Umbilical cord (tissue), 2 donors: Measurements from ENCODE around the gene RCAN2. TPM values are rescaled to one million over a fixed set of nuclear protein-coding genes. Genes with fewer than 3 reads are reported as not detected.
A peak's percentile ranks its signal among the peaks of the same experiment; 100 is the strongest.
"Not testable (repeated sequence)": the region's sequence is repeated elsewhere in the genome, so short reads cannot be mapped to it uniquely, and the experiment has no call there.

Experiments
- DNase-seq: peaks from one replicate; pipeline ENCODE4 v3.0.0-alpha.2; 2015; ENCODE audit warnings: low spot score
- total RNA-seq: library from RNA; depleted of rRNA; stranded (reverse); fragments of >200 nt; gene quantifications from one replicate; pipeline ENCODE4 v1.2.3, GENCODE V29; 2014; ENCODE audit warnings: low replicate concordance; ENCODE audit not compliant: insufficient read depth

The RCAN2 gene
- total RNA-seq, 1 donor from 2014 or later = 5.1 TPM

DNA sequence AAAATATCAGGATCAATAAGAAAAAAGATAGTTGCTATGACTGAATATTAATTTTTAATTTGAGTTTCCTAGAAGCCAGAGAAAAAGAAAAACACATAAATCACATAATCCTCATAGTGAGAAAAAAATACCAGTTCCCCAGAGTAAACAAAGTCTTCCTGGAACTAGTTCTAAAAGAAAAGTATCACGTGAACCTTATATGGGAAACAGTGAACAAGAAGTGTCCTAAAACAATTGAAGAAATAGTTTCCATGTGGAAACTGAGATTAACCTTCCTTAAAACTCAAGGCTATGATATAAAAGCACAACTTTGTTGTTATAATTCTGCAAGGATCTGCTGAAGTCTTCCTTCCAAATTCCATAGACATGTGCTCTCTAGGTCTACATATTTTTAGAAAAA lies 50.6 kb downstream of the RCAN2 start:
- DNase-seq = no peak

DNA sequence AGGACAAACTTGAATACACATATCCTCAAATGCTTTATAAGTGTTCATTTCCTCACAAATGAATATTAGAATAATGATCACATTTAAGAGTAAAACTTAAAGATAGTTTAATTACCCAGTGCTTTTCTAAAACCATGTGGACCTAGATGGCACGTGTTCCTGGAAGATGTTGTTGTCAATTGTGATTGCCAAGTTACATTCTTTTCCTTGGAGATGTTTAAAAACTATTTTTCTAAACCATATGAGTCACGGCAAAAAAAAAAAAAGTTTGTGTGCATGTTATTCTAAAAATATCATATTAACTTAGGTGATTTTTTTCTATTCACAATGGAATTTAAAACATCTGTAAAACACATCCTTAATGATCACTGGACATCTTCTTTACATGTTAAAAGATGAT lies 51.1 kb downstream of the RCAN2 start:
- DNase-seq = no peak

DNA sequence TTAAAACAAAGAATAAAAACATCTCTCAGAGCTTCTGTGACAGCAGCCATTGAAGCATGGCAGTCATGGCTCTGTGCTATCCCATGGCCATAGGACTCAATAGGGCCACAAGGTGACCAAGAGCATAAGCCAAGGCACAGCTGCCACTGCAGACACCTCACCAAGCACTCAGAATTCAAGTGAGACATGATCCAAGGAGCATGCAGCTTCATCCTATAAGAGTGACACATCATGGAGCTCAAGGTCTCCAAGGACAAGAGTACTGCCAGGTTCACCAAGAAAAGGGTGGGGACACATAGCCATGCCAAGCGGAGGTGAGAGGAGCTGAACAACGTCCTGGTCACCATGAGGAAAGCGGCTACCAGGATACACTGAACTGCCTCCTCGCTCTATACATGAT lies 53.0 kb downstream of the RCAN2 start:
- no peak for DNase-seq

DNA sequence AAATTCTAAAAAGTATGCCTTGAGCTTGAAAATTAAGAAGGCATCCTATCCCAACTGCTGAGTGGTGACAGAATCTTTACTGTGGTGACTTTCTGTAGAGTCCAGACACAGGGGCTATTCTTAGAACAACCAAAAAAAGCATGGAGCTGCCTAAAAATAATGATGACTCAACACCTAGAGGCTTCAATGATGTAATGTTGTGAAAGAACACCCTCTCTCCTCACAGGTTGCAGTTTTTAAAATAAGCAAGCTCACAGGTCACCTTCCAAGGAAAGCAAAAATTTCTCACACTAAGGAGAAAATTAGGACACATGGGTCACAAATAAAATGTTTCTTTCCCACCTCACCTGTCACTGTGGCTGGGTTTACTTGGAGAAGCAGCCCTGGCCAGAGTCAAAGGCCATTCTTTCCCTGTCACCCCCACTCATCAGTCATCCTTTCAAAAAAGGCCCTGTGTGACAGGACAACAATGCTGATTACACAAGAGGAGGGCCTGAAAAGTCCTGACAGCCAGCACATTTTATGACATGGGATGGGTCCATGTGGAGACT lies 53.5 kb downstream of the RCAN2 start:
- no peak for DNase-seq

DNA sequence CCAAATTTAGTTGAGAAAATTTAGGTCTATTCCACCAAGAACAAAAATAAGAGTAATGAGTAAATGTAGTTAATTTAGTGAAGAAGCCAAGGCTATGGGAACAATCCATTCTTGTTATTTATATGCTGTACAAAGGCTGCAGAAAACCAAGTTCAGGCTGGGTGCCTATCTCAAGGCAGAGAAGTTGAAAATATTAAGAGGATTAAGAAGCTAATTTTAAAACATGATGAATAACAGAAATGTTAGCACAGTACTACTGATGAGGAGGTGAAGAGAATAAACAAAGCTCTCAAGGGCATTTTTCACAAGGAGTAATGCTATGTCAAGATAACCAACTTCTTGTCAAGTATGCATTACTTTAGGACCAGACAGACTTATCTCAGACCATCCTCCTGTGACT lies 68.6 kb downstream of the RCAN2 start:
- DNase-seq = no peak

DNA sequence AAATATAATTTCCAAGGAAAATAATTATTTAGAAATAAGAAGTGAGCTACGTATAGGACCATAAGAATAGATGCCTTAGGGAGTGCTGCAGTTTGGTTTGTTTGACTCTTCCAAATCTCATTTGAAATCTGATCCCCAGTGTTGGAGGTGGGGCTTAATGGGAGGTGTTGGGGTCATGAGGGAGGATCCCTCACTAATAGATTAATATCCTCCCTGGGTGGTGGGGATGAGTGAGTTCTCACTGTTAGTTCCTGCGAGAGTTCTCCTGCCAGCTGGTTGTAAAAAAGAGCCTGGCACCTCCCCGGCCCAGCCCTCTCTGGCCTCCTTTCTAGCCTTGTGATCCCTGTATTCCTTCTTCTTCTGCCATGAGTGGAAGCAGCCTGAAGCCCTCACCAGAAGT lies 69.3 kb downstream of the RCAN2 start:
- DNase-seq = no peak

DNA sequence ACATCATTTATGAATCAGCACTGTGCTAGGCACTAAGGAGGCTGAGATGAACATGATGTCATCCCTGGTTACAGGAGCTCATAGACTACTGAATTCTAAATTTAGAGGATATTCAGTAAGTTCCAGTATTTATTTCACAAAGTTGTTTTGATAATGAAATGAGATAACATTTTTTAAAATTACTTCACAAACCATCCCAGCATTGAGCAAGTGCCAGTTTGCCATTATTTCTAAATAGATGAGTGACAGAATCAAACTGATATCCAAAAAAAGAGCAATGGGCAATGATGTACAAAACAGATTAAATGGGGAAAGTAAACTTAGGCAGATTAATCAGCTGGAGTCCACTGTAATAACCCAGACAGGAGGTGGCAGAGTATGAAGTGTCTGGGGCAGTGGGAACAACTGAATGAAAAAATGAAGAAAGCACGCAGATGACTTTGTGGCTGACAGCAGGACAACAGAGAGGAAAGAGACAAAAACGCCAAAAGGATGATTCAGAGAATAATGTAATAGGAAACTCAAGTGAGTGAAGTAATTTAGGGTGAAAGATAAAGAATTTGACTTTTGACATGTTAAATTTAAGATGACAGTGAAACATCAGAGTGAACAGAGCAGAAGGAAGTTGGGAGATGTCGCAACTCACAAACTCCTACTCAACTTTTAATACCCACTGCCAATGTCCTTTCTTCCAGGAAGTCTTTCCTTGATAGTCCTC lies 70.2 kb downstream of the RCAN2 start:
- DNase-seq = no peak

DNA sequence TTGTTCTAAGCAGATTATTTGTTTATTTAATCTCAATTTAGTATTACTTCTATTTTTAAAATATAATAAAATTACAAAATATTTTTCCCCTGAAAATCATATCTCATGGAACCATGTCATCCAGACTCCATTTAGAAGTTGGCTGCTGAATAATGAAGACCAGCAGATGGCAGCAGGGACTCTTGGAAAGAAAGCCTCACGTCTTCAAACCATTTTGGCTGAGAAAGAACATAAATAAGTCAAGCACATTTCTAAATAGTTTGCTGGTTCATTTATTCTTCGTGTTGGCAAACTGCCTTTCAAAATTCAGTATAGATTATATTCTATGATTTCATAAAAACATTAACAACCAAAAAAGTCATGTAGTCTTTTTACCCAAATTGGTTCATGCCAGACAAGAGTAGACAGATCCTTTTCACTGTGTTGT lies 71.7 kb downstream of the RCAN2 start:
- DNase-seq = peak; percentile 80

DNA sequence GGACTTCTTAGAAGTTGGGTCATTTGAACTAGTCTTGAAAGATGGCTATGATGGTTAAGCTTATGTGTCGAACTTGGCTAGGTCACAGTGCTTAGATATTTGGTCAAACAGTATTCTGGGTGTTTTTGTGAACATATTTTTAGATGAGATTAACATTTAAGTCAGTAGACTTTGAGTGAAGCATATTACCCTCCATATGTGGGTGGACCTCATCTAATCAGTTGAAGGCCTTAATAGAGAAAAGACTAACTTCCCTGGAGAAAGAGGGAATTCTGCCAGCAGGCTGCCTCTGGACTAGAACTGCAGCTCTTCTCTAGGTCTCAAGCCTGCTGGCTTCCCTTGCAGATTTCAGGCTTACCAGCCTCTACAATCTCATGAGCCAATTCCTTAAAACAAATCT lies 76.9 kb downstream of the RCAN2 start:
- no peak for DNase-seq

DNA sequence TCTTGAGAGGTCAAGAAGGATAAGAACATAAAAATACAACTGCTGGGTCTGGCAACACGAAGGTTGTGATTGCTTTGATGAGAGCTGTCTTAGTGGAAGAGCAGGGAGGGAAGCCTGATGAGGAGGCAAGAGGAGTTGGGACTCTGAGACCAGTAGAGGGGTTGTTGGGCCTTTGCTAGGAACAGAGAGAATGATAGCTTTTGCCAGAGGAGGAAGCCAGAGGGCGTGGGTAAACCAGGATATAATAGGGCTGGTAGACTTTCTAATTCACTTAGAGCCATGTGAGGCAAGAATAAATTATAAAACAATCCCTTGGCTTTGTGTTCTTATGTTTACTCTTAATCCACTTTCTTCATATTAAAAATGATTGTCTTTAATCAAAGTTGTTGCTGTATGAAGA lies 78.6 kb downstream of the RCAN2 start:
- no peak for DNase-seq

DNA sequence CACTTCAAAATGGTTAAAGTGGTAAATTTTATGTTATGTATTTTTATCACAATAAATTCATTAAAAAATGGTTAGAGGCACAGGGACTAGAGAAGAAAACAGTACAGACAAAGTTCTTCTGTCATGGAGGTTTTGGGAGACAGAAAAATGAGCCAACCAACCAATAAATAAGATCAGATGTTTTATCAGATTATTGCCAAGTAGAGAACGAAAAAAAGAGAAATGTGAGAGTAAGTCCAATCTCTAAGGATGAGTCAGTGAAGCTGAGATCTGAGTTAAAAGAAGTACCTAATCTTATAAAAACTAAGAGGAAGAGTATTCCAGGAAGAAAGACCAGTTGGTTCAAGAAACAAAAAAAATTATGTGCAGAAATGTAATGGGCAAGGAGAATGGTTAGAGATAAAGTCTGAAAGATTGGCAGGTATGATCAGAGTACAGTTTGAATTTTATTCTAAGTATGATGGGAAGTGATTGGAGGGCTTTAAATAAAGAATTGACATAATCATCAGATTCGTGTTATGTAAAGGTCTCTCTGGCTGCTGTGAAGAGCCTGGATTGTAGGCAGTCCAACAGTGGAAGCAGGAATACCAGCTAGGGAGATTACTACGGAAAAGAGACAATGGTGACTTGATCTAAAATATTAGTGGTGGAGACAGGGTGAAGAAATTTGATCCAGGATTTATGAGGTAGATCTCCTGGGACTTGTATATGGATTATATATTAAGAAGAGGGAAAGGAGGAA lies 79.6 kb downstream of the RCAN2 start:
- peak; percentile 5 for DNase-seq

DNA sequence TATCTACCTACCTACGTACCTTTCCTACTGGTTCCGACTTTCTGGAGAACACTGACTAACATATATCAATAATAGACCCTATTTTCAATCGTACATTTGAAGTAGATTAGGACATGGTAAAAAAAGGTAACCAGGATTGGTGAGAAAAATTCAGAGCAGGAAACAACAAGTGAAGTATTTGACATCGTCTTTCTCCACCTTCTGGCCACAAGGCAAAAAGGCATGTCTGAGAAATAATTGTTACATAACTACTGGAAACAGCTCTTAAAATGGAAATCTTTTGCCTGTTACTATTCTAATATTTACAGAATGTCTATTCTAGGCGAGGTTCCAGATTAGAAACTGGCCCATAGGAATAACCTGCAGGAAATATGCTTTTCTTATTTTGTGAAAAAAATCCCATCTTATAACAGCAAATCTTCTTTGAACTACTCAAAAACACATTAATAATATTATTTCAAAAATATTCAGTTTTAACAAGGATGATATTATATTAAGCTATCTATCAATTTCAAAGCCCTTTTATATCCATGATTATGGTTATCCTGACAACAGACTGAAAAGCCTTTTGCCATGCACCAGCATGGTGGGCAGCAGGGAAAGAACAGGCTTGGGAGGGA lies 80.8 kb downstream of the RCAN2 start:
- peak; percentile 8 for DNase-seq

DNA sequence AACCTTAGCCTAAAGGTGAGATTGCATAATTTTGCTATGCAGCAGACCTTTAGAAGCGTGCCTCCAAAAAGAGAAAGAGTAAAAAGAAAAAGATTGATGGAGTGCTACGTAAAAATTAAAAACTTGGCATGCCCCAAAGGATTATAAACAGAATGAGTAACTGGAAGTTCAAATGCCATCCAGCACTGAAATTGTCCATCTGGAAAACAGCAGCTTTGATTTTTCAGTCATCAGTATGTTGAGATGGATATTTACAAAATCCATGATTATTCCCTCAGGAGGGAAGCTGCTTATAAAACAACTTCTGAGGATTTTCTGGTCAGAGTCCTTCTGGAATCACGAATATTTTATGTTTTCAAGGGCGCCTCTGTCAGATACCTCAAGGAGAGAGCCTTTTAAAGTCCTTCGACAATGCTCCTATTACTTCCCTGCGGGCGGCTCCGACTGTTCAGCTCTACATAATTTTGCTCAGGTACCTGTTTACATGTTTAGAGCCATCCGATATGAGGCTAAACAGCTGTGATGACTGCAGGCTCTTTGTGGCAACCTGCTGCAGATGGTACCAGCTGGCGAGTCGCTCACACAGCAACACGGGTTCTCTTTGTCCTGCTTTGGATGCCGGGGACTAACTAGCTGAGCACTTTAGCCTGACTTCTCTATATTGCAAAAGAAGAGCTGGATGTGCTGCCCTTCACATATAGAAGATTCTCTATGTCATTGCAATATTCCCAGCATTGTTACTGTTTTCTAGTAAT lies 83.3 kb downstream of the RCAN2 start:
- peak; percentile 24 for DNase-seq

DNA sequence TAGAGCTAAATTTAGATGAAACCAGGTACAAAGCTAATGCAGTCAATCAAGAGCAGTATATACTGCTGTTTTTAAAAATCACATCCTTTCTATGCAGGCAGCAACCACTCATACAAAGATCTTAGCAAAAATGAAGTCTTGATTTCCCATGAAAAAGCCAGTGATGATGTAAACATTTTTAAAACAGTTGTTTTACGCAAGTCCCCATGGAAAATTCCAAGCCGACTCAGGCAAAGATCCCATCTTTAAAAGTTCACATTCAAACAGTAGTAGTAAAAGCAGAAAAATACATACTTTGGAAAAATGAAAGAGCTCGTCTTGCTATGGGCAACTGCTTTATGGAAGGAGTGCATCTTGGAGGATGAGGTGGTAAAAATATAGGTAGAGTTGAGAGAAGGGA lies 84.0 kb downstream of the RCAN2 start:
- no peak for DNase-seq

DNA sequence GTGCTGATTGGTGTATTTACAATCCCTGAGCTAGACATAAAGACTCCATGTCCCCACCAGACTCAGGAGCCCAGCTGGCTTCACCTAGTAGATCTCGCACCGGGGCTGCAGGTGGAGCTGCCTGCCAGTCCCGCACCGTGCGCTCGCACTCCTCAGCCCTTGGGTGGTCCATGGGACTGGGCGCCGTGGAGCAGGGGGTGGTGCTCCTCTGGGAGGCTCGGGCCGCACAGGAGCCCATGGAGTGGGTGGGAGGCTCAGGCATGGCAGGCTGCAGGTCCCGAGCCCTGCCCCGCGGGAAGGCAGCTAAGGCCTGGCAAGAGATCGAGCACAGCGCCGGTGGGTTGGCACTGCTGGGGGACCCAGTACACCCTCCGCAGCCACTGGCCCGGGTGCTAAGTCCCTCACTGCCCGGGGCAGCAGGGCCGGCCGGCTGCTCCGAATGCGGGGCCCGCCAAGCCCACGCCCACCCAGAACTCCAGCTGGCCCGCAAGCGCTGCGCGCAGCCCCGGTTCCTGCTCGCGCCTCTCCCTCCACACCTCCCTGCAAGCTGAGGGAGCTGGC lies 85.5 kb downstream of the RCAN2 start:
- not testable (repeated sequence) for DNase-seq

DNA sequence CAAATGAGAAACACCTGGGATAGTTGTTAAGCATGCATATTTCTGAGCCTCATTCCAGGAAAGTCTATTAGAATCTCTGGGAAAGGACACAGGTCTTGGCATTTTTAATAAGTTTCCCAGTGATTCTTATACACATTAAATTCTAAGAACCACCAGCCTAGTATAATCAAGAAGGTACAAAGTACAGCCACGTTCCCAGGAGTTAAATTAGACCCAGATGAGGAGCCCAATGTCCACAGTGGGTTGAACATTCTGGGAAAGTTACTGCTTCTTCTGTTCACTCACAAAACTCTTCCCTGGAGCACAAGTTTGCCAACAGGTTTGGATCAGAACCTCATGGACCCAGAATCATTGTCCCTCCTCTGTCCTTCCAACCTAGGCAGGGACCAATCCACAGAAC lies 90.4 kb downstream of the RCAN2 start:
- DNase-seq = no peak

DNA sequence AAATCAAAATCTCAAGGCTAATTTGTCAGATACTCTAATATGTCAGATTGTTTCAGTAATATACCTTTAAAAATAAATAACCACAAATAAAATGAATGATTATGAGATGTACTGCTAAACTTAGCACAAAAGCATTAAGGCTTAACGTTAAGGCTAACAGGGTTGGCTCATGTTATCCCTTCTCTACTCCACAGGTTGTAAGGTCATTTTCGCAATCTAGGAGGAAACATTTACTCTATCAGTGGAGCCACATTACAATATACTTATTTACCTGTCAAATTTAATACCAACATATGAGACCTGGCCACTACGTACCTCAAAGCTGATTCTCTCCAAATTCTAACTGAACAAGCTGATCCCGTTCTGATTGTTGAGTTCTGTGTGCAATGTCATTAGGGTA lies 95.7 kb downstream of the RCAN2 start:
- DNase-seq = no peak

DNA sequence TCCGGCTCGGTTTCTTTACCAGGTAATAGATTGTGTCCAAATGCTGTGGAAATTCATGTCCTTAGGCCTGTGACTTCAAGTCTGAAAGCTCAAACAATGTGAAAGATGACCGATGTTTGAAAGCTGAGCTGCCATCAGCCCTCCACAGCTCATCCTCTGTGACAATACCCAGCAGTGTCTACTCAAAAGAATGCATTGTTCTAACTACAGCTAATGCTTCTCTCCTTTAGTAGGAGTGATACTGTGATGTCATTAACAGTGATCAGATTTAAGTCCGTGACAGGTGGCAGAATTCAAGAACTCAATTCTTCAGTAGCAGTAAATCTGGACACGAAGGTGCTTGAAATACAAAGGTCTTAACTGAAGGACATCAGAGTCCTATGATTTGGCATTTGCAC lies 97.3 kb downstream of the RCAN2 start:
- DNase-seq = no peak

DNA sequence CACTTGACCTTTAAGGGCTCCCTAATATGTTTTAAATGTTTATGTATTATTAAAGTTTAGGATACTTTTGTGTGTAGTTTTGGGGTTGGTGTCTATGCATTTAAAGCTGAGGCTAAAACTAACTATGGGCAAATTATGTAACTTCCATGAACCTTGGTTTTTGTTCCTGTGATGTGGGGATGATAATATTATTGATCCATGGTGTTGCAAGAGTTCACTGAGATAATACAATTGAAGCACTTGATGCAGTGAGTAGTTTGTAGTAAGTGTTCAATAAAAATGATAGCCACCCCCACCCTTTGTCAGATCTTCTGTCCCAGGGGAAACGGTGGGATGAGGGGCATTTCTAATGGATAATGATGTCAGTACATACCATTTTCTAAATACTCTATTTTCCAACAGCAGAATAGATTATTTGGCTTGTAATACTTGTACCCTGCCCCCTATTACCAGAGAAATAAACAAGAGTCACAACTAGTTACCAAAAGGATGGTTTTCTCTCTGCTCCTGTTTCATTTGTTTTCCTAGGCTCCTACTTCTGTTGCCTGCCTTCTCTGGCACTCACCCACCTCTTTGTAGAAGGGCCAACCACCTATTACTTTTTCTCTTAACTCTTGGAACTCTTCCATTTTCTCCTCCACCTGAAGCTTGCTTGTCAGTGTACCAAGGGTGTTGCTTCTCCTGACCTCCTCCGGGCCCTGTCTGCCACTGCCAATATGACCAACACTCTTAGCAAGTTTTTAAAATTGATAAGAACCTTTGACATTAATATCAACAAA lies 97.9 kb downstream of the RCAN2 start:
- no peak for DNase-seq

DNA sequence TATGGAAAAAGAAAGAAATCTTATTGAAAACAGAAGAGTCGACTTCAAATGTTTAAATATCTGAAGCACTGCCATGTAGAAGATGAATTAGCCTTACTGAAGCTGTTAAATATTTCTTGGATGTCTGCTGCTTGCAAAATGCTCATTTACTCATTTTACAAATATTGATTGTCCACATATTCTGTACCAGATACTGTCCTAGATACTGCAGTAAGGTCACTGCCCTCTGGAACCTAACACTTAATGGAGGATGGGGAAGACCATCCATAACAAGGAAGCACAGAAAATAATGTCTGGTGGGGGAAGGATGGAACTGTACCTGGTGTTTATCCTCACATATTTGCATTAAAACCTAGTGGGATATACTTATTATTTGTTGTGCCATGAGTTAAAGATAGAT lies 99.0 kb downstream of the RCAN2 start:
- DNase-seq = no peak
